HEK293 (cell line): Measurements from ENCODE around the gene ZNF473.

Experiments used
- CTCF ChIA-PET: fragments of 350-600 bp; formaldehyde crosslinking; extraction: SDS; loops from one replicate; lab custom pipeline; 2021; ENCODE audit warnings: antibody characterized with exemption; lab: Yijun Ruan, JAX
- POLR2A ChIA-PET: fragments of 300-600 bp; formaldehyde crosslinking; extraction: SDS; loops from one replicate; lab custom pipeline; 2020; ENCODE audit warnings: antibody characterized with exemption, inconsistent platforms; lab: Yijun Ruan, JAX
- H3K27ac ChIP-seq: fragments of 200-500 bp; sonication (Bioruptor generic); 2 replicates; pipeline ENCODE4 v1.5.1; 2014; ENCODE audit warnings: low read depth, low read length, control low read depth, inconsistent platforms; ENCODE audit errors: extremely low read depth
- H3K36me3 ChIP-seq, 2 experiments: fragments of 200-500 bp in 1 of 2; sonication (Bioruptor generic) in 1 of 2; 1 replicate in 1 of 2; 2 replicates in 1 of 2; pipeline ENCODE4 v1.5.1; 2014 to 2017; ENCODE audit warnings: inconsistent platforms in 2 of 2, low read length in 2 of 2; ENCODE audit not compliant: control insufficient read depth in 2 of 2, insufficient read depth in 1 of 2
- H3K4me1 ChIP-seq: fragments of 200-500 bp; sonication (Bioruptor generic); 2 replicates; pipeline ENCODE4 v1.5.1; 2014; ENCODE audit warnings: mild to moderate bottlenecking, low read length, inconsistent platforms; ENCODE audit not compliant: control insufficient read depth, insufficient read depth
- H3K4me3 ChIP-seq: 2 replicates; pipeline ENCODE4 v1.5.1; 2011; ENCODE audit warnings: low read depth, mild to moderate bottlenecking, control low read depth, low read length, moderate library complexity
- H3K9me3 ChIP-seq: fragments of 200-500 bp; sonication (Bioruptor generic); 2 replicates; pipeline ENCODE4 v1.5.1; 2014; ENCODE audit warnings: low read depth, low read length, inconsistent platforms; ENCODE audit not compliant: control insufficient read depth, insufficient read depth
- BCL6B ChIP-seq: fragments of 450-650 bp; formaldehyde crosslinking; IDR thresholded peaks from 2 replicates; pipeline ENCODE4 v1.5.1; 2017; ENCODE audit warnings: missing biosample characterization, missing genetic modification characterization
- GFI1B ChIP-seq: fragments of 450-650 bp; formaldehyde crosslinking; IDR thresholded peaks from 2 replicates; pipeline ENCODE4 v1.5.1; 2016; ENCODE audit warnings: missing biosample characterization, missing genetic modification characterization
- MEIS1 ChIP-seq: sonication (generic); formaldehyde crosslinking; IDR thresholded peaks from 2 replicates; pipeline ENCODE4 v1.8.1; 2022; ENCODE audit warnings: missing genetic modification reagents, mild to moderate bottlenecking, borderline replicate concordance
- MZF1 ChIP-seq: fragments of 450-650 bp; formaldehyde crosslinking; IDR thresholded peaks from 2 replicates; pipeline ENCODE4 v1.5.1; 2017; ENCODE audit warnings: missing biosample characterization, missing genetic modification characterization, borderline replicate concordance
- PRDM6 ChIP-seq: fragments of 450-650 bp; formaldehyde crosslinking; IDR thresholded peaks from 2 replicates; pipeline ENCODE4 v1.5.1; 2017; ENCODE audit warnings: missing biosample characterization, missing genetic modification characterization
- REPIN1 ChIP-seq: fragments of 450-650 bp; formaldehyde crosslinking; IDR thresholded peaks from 2 replicates; pipeline ENCODE4 v1.5.1; 2017; ENCODE audit warnings: missing biosample characterization, missing genetic modification characterization, low read depth
- SETDB1 ChIP-seq: IDR thresholded peaks from one replicate; pipeline ENCODE4 v1.6.1; 2017; ENCODE audit warnings: mild to moderate bottlenecking, low read length, moderate library complexity, mixed read lengths; ENCODE audit not compliant: insufficient read length
- YY2 ChIP-seq: fragments of 450-650 bp; formaldehyde crosslinking; IDR thresholded peaks from 2 replicates; pipeline ENCODE4 v1.5.1; 2016; ENCODE audit warnings: missing biosample characterization, missing genetic modification characterization
- ZBTB20 ChIP-seq: fragments of 450-650 bp; formaldehyde crosslinking; IDR thresholded peaks from 2 replicates; pipeline ENCODE4 v1.5.1; 2016; ENCODE audit warnings: missing biosample characterization, missing genetic modification characterization
- ZFP37 ChIP-seq: fragments of 450-650 bp; formaldehyde crosslinking; IDR thresholded peaks from 2 replicates; pipeline ENCODE4 v1.5.1; 2016; ENCODE audit warnings: missing biosample characterization, missing genetic modification characterization
- ZFP41 ChIP-seq: fragments of 450-650 bp; formaldehyde crosslinking; IDR thresholded peaks from 2 replicates; pipeline ENCODE4 v1.5.1; 2016; ENCODE audit warnings: missing biosample characterization, missing genetic modification characterization, borderline replicate concordance
- ZNF10 ChIP-seq: fragments of 450-650 bp; formaldehyde crosslinking; IDR thresholded peaks from 2 replicates; pipeline ENCODE4 v1.5.1; 2017; ENCODE audit warnings: missing biosample characterization, missing genetic modification characterization
- ZNF121 ChIP-seq: fragments of 450-650 bp; formaldehyde crosslinking; IDR thresholded peaks from 2 replicates; pipeline ENCODE4 v1.5.1; 2016; ENCODE audit warnings: missing biosample characterization, missing genetic modification characterization
- ZNF133 ChIP-seq: fragments of 450-650 bp; formaldehyde crosslinking; IDR thresholded peaks from 2 replicates; pipeline ENCODE4 v1.5.1; 2016; ENCODE audit warnings: missing biosample characterization, missing genetic modification characterization
- ZNF184 ChIP-seq: fragments of 450-650 bp; IDR thresholded peaks from 2 replicates; pipeline ENCODE4 v1.5.1; 2018; ENCODE audit warnings: missing biosample characterization, mild to moderate bottlenecking, missing genetic modification characterization
- ZNF23 ChIP-seq: fragments of 450-650 bp; formaldehyde crosslinking; IDR thresholded peaks from 2 replicates; pipeline ENCODE4 v1.5.1; 2016; ENCODE audit warnings: missing biosample characterization, missing genetic modification characterization, borderline replicate concordance
- ZNF274 ChIP-seq, 2 experiments: fragments of 200-500 bp in 1 of 2; fragments of 450-650 bp in 1 of 2; sonication (Bioruptor generic) in 1 of 2; formaldehyde crosslinking in 1 of 2; IDR thresholded peaks; 2 replicates each; pipeline versions ENCODE4 v1.5.1 to v1.6.1; 2014 to 2016; ENCODE audit warnings: borderline replicate concordance in 1 of 2, inconsistent platforms in 1 of 2, low read length in 1 of 2, missing biosample characterization in 1 of 2, missing genetic modification characterization in 1 of 2
- ZNF292 ChIP-seq: fragments of 450-650 bp; formaldehyde crosslinking; IDR thresholded peaks from 2 replicates; pipeline ENCODE4 v1.5.1; 2016; ENCODE audit warnings: low read depth, missing biosample characterization, missing genetic modification characterization, borderline replicate concordance
- ZNF335 ChIP-seq: fragments of 450-650 bp; formaldehyde crosslinking; conservative IDR thresholded peaks from 2 replicates; pipeline ENCODE4 v1.5.1; 2016; ENCODE audit warnings: missing biosample characterization, missing genetic modification characterization
- ZNF48 ChIP-seq: fragments of 450-650 bp; formaldehyde crosslinking; IDR thresholded peaks from 2 replicates; pipeline ENCODE4 v1.5.1; 2016; ENCODE audit warnings: missing biosample characterization, missing genetic modification characterization
- ZNF629 ChIP-seq: fragments of 450-650 bp; formaldehyde crosslinking; IDR thresholded peaks from 2 replicates; pipeline ENCODE4 v1.5.1; 2017; ENCODE audit warnings: missing biosample characterization, missing genetic modification characterization
- ZNF658 ChIP-seq: fragments of 450-650 bp; formaldehyde crosslinking; IDR thresholded peaks from 2 replicates; pipeline ENCODE4; 2016; ENCODE audit warnings: missing biosample characterization, missing genetic modification characterization

The ZNF473 gene

GRCh38 chr19:49999371-50000010 is 26.3 kb upstream of the ZNF473 start (continued):
- TF ChIP-seq ZNF23 (tag by site-specific recombination), result no peak

GRCh38 chr19:50000038-50000840 is 25.6 kb upstream of the ZNF473 start:
- POLR2A ChIA-PET, result no interaction called here
- TF ChIP-seq ZNF335 (tag by site-specific recombination) (no peak), ZNF292 (no peak), ZNF48 (no peak), ZNF274 (IDR thresholded peaks at IDR 0.05; ENCODE audit: low read length) (no peak), ZNF274 (tag by site-specific recombination; IDR thresholded peaks at IDR 0.05; ENCODE audit: borderline replicate concordance) (no peak), ZNF133 (tag by site-specific recombination) (no peak), ZFP37 (tag by site-specific recombination) (no peak), ZNF10 (tag by site-specific recombination) (no peak)
- TF ChIP-seq, all 188 proteins: peak for 0
- peaks cover 37 to 78% of the 10 kb centered on the region in 2 experiments for H3K36me3 ChIP-seq
- no peak overlapping the region for H3K4me3 ChIP-seq
- CTCF ChIA-PET, result no interaction called here
- no peaks in the 10 kb centered on the region for H3K9me3 ChIP-seq
- peaks cover 5% of the 10 kb centered on the region; the same call in 1 of the 2 replicates for H3K4me1 ChIP-seq
- no peak overlapping the region for H3K27ac ChIP-seq

- no peak overlapping the region for H3K27ac ChIP-seq
- TF ChIP-seq ZNF629 (no peak), ZNF121 (no peak), GFI1B (tag by site-specific recombination) (no peak), ZNF23 (tag by site-specific recombination) (no peak), SETDB1 (no peak), MEIS1 (no peak), BCL6B (tag by site-specific recombination) (no peak), YY2 (tag by site-specific recombination) (no peak), ZNF335 (tag by site-specific recombination) (no peak), ZFP41 (tag by site-specific recombination) (no peak), REPIN1 (tag by site-specific recombination) (no peak), ZBTB20 (tag by site-specific recombination) (no peak), ZFP37 (tag by site-specific recombination) (no peak), ZNF658 (tag by site-specific recombination) (no peak), ZNF184 (tag by site-specific recombination) (no peak), MZF1 (tag by site-specific recombination) (no peak), PRDM6 (tag by site-specific recombination) (no peak)
- peaks cover 34 to 80% of the 10 kb centered on the region in 2 experiments for H3K36me3 ChIP-seq
- no peaks in the 10 kb centered on the region for H3K9me3 ChIP-seq
- H3K4me3 ChIP-seq, result no peak overlapping the region
- ChIA-PET POLR2A (interaction anchor here (0.8 kb wide), 1 partner anchor 82 kb away, joined by 3 read pairs; no protein-coding TSS in a partner anchor), CTCF (interaction anchor here (1.4 kb wide), 1 partner anchor 16 kb away, joined by 3 read pairs; no protein-coding TSS in a partner anchor)
- H3K4me1 ChIP-seq, result peaks cover 5% of the 10 kb centered on the region; the same call in 1 of the 2 replicates
Measured at GRCh38 chr19:50000841-50001557, 24.8 kb upstream of the ZNF473 start.
